Stimulated activated CD4-positive, alpha-beta T cell treated with anti-CD3 and anti-CD28 coated beads, TNF-alpha, amount 100 ng/mL, for 48 hours (primary cell): ENCODE data around the gene DNAH7.
"Not testable (repeated sequence)": the region's sequence is repeated elsewhere in the genome, so short reads cannot be mapped to it uniquely, and the experiment has no call there.

Source experiments
- DNase-seq, 3 donors: peaks; one replicate each; pipeline ENCODE4 v3.0.0-alpha.2; 2020; ENCODE audit warnings: low read depth in 3 of 3

Gene DNAH7

GRCh38 chr2:195967336-195967735 lies 101.3 kb downstream of the DNAH7 start:
- no peak for DNase-seq

GRCh38 chr2:195961873-195962272 lies 106.8 kb downstream of the DNAH7 start:
- DNase-seq, result no peak

GRCh38 chr2:195959341-195959740 lies 109.3 kb downstream of the DNAH7 start:
- no peak for DNase-seq

GRCh38 chr2:195956725-195957124 lies 111.9 kb downstream of the DNAH7 start:
- no peak for DNase-seq

- DNase-seq, result no peak
These were observed 123.6 kb downstream of the DNAH7 start for GRCh38 chr2:195945056-195945455.

- DNase-seq, result no peak
These were observed 131.5 kb downstream of the DNAH7 start for GRCh38 chr2:195937176-195937575.

GRCh38 chr2:195934484-195934883 lies 134.2 kb downstream of the DNAH7 start:
- no peak for DNase-seq

GRCh38 chr2:195929531-195929930 lies 139.1 kb downstream of the DNAH7 start:
- DNase-seq, result no peak

GRCh38 chr2:195925120-195925519 lies 143.5 kb downstream of the DNAH7 start:
- no peak for DNase-seq

- no peak for DNase-seq
These were observed 144.7 kb downstream of the DNAH7 start for GRCh38 chr2:195923889-195924288.

- not testable (repeated sequence) for DNase-seq
These were observed 151.5 kb downstream of the DNAH7 start for GRCh38 chr2:195917021-195917600.

- no peak for DNase-seq
These were observed 156.6 kb downstream of the DNAH7 start for GRCh38 chr2:195912079-195912478.

- DNase-seq, result no peak
These were observed 158.1 kb downstream of the DNAH7 start for GRCh38 chr2:195910570-195910969.

GRCh38 chr2:195909926-195910325 lies 158.7 kb downstream of the DNAH7 start:
- DNase-seq, result no peak

GRCh38 chr2:195907474-195907873 lies 161.2 kb downstream of the DNAH7 start:
- DNase-seq, result no peak

GRCh38 chr2:195903956-195904355 lies 164.7 kb downstream of the DNAH7 start:
- DNase-seq, result no peak

GRCh38 chr2:195902857-195903256 lies 165.8 kb downstream of the DNAH7 start:
- DNase-seq, result no peak

GRCh38 chr2:195899226-195899625 lies 169.4 kb downstream of the DNAH7 start:
- no peak for DNase-seq

- no peak for DNase-seq
These were observed 170.0 kb downstream of the DNAH7 start for GRCh38 chr2:195898505-195899191.

GRCh38 chr2:195891081-195891480 lies 177.6 kb downstream of the DNAH7 start:
- DNase-seq, result no peak

GRCh38 chr2:195879153-195879552 lies 189.5 kb downstream of the DNAH7 start:
- DNase-seq, result no peak

GRCh38 chr2:195871326-195871725 lies 197.3 kb downstream of the DNAH7 start:
- no peak for DNase-seq

- no peak for DNase-seq
These were observed 204.3 kb downstream of the DNAH7 start for GRCh38 chr2:195864316-195864715.

GRCh38 chr2:195863564-195863963 lies 205.1 kb downstream of the DNAH7 start:
- DNase-seq, result no peak
